ENCODE measurements around the gene COL11A2. TPM values are rescaled to one million over a fixed set of nuclear protein-coding genes. Genes with fewer than 3 reads are reported as not detected.

The COL11A2 gene
- total and polyA plus RNA-seq, 2 of the 13 experiments (the other 11 are each of a cell fraction or from before 2014, with no cell fraction given) = 0.55 TPM

DNA sequence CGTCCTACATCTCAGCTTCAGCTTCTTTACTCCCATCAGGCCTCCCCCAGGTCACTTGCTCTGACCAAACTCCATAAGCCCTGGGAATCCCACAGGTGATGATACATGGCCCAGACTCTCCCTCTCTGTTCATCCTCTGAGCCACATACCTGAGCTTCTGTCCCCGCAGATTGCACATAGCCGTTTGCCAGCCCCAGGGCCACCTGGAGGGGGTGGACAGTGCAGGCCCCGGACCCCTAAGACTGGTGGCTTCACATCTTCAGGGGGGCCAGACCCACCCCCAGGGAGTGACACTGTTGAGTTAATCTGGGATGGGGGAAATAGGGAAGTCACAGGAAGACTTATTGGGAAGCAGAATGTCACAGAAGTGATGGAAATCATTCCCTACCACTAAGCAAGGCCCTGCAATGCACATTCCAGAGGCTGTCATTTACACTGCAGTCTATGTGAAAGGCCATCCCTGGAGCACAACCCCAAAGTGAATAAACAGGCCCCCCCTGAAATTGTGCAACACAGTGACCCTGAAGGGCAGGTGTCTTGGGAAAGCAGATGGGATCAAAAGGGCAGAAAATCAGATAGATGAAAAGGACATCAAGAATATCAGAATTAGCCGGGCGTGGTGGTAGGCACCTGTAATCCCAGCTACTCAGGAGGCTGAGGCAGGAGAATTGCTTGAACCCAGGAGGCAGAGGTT, 6.0 kb upstream of the COL11A2 start (continued):
- TF ChIP-seq, protein P1, sequence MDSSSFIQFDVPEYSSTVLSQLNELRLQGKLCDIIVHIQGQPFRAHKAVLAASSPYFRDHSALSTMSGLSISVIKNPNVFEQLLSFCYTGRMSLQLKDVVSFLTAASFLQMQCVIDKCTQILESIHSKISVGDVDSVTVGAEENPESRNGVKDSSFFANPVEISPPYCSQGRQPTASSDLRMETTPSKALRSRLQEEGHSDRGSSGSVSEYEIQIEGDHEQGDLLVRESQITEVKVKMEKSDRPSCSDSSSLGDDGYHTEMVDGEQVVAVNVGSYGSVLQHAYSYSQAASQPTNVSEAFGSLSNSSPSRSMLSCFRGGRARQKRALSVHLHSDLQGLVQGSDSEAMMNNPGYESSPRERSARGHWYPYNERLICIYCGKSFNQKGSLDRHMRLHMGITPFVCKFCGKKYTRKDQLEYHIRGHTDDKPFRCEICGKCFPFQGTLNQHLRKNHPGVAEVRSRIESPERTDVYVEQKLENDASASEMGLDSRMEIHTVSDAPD (CRISPR knock-in tag; IDR thresholded peaks at IDR 0.05) = 0 out of 2 replicates have a peak, but pooled peaks have one; percentile 30
- no peak for TF ChIP-seq SRY (CRISPR knock-in tag; IDR thresholded peaks at IDR 0.05)
- no peak for TF ChIP-seq ZNF790 (CRISPR knock-in tag; IDR thresholded peaks at IDR 0.05; ENCODE audit: borderline replicate concordance)
- TF ChIP-seq SRSF1 (optimal IDR thresholded peaks at IDR 0.05; ENCODE audit: low read depth, low read length) = no peak
- TF ChIP-seq NFKB2 (CRISPR knock-in tag; IDR thresholded peaks at IDR 0.05; ENCODE audit: borderline replicate concordance) = no peak
- peak; percentile 92 for TF ChIP-seq TCF7 (IDR thresholded peaks at IDR 0.05; ENCODE audit: low read depth)
- TF ChIP-seq, protein P2, sequence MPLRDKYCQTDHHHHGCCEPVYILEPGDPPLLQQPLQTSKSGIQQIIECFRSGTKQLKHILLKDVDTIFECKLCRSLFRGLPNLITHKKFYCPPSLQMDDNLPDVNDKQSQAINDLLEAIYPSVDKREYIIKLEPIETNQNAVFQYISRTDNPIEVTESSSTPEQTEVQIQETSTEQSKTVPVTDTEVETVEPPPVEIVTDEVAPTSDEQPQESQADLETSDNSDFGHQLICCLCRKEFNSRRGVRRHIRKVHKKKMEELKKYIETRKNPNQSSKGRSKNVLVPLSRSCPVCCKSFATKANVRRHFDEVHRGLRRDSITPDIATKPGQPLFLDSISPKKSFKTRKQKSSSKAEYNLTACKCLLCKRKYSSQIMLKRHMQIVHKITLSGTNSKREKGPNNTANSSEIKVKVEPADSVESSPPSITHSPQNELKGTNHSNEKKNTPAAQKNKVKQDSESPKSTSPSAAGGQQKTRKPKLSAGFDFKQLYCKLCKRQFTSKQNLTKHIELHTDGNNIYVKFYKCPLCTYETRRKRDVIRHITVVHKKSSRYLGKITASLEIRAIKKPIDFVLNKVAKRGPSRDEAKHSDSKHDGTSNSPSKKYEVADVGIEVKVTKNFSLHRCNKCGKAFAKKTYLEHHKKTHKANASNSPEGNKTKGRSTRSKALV (CRISPR knock-in tag; IDR thresholded peaks at IDR 0.05) = peak; percentile 59; the same call in 1 of the 2 replicates
- TF ChIP-seq GATA4 (IDR thresholded peaks at IDR 0.05; ENCODE audit: borderline replicate concordance, low read depth) = peak; percentile 60; the same call in 1 of the 2 replicates
- no peak for TF ChIP-seq GLI4 (CRISPR knock-in tag; IDR thresholded peaks at IDR 0.05; ENCODE audit: borderline replicate concordance)
- no peak for TF ChIP-seq ZNF382 (CRISPR knock-in tag; IDR thresholded peaks at IDR 0.05; ENCODE audit: borderline replicate concordance)
- TF ChIP-seq, protein P3, sequence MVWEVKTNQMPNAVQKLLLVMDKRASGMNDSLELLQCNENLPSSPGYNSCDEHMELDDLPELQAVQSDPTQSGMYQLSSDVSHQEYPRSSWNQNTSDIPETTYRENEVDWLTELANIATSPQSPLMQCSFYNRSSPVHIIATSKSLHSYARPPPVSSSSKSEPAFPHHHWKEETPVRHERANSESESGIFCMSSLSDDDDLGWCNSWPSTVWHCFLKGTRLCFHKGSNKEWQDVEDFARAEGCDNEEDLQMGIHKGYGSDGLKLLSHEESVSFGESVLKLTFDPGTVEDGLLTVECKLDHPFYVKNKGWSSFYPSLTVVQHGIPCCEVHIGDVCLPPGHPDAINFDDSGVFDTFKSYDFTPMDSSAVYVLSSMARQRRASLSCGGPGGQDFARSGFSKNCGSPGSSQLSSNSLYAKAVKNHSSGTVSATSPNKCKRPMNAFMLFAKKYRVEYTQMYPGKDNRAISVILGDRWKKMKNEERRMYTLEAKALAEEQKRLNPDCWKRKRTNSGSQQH (CRISPR knock-in tag; IDR thresholded peaks at IDR 0.05; ENCODE audit: low read depth) = 0 out of 2 replicates have a peak, but pooled peaks have one; percentile 79
- no peak for TF ChIP-seq NFIB (CRISPR knock-in tag; IDR thresholded peaks at IDR 0.05; ENCODE audit: borderline replicate concordance)
- TF ChIP-seq, protein P4, sequence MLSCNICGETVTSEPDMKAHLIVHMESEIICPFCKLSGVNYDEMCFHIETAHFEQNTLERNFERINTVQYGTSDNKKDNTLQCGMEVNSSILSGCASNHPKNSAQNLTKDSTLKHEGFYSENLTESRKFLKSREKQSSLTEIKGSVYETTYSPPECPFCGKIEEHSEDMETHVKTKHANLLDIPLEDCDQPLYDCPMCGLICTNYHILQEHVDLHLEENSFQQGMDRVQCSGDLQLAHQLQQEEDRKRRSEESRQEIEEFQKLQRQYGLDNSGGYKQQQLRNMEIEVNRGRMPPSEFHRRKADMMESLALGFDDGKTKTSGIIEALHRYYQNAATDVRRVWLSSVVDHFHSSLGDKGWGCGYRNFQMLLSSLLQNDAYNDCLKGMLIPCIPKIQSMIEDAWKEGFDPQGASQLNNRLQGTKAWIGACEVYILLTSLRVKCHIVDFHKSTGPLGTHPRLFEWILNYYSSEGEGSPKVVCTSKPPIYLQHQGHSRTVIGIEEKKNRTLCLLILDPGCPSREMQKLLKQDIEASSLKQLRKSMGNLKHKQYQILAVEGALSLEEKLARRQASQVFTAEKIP (CRISPR knock-in tag; IDR thresholded peaks at IDR 0.05; ENCODE audit: borderline replicate concordance) = no peak
- no peak for TF ChIP-seq ZNF44 (CRISPR knock-in tag; IDR thresholded peaks at IDR 0.05)
- TF ChIP-seq, protein P5, sequence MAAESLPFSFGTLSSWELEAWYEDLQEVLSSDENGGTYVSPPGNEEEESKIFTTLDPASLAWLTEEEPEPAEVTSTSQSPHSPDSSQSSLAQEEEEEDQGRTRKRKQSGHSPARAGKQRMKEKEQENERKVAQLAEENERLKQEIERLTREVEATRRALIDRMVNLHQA (CRISPR knock-in tag; IDR thresholded peaks at IDR 0.05) = no peak
- no peak for TF ChIP-seq PHB2 (IDR thresholded peaks at IDR 0.05; ENCODE audit: partially characterized antibody)
- TF ChIP-seq ZNF83 (CRISPR knock-in tag; IDR thresholded peaks at IDR 0.05; ENCODE audit: borderline replicate concordance) = no peak
- TF ChIP-seq, protein P6, sequence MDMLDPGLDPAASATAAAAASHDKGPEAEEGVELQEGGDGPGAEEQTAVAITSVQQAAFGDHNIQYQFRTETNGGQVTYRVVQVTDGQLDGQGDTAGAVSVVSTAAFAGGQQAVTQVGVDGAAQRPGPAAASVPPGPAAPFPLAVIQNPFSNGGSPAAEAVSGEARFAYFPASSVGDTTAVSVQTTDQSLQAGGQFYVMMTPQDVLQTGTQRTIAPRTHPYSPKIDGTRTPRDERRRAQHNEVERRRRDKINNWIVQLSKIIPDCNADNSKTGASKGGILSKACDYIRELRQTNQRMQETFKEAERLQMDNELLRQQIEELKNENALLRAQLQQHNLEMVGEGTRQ (IDR thresholded peaks at IDR 0.05; ENCODE audit: low read depth, low read length) = no peak
- TF ChIP-seq, protein P6 (CRISPR knock-in tag; IDR thresholded peaks at IDR 0.05; ENCODE audit: borderline replicate concordance) = no peak
- 0 out of 2 replicates have a peak, but pooled peaks have one; percentile 43 for TF ChIP-seq TP53 (CRISPR knock-in tag; conservative IDR thresholded peaks at IDR 0.05)
